ENCODE measurements around the gene ALG14.
"Not testable (repeated sequence)": the region's sequence is repeated elsewhere in the genome, so short reads cannot be mapped to it uniquely, and the experiment has no call there.

ALG14 gene

DNA sequence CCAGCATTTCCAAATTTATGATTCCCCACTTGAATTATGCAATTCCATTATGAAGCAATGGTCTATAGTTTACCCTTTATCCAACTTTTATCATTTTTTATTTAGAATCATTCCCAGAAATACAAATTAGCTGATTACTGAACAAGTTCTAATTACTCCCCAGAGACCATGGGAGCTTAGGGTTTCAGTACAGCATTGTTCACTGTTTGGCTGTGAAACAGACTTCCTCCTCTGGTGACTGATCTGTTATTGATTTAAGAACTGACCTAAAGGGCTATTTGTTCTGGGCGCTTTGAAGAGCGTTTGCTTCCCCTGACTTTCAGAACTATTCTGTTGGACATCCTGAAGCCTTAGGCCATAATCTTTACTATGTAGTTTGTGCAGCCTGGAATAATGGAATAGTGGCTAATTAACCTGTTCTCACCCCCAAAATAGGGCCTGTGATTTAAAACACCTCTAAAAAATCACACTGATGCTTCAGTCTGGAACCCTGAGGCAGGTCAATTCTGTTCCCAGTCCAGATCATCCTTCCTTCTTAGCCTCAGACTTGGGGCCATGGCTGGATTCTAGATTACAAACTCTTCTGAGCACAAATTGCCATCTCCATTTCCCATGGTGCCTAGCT lies 58.7 kb downstream of the ALG14 start:
- DNase-seq (ENCODE audit: low read depth in 3 of 3, low spot score in 1 of 3): no peak

DNA sequence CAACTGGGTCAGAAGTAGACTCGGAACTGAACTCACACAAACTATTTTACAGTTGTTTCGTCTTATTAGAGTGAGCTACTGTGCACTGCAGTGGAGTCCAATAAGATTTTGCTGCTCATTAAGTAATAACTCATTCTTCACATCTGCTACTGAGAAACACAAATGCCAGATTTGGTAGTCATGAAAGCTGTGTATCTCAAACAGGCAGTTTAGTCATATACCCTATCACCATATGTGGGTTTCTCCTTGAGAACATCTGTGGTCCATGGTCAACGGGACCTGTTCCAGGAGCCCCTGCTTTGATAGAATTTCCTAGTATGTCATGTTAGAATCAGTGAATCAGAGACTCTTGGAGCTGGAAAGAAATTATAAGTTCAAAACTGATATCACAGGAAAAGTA lies 60.4 kb downstream of the ALG14 start:
- DNase-seq (ENCODE audit: low read depth in 3 of 3, low spot score in 1 of 3): no peak

DNA sequence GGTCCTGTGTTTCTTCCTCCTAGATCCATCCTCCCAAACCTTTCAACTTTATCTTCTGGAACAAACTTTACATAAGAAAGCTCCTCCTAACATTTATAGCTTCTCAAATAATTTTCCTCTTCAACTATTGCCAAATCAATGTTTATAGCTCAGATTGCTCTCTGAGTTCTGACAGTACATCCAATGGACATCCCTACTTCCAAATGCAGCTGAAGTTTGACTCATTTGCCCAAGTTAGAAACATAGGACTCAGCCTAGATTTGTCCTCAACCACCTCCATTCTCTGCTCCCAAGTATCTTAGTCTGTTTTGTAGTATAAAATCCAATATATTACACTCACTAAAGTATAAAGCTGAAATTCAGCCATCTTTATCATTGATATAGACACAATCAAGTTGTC lies 62.6 kb downstream of the ALG14 start:
- DNase-seq (ENCODE audit: low read depth in 3 of 3, low spot score in 1 of 3): no peak

DNA sequence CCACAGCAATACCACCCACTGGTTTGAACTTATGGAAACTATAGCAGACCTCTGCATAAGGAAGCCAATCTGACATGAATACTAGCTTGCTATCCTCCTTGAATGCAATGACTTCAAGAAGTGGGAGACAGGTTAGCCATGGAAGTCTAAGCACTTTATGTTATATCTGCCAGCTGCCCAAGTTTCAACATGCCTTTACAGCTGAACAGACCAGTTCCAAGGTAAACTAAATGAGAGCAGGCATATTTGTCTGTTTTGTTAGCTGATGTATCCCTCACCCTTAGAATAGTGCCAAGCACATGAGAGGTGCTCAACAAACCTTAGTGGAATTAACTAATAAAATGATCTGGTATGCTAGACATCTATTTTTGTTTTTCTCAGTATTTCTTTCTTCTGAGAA lies 65.1 kb downstream of the ALG14 start:
- DNase-seq (ENCODE audit: low read depth in 3 of 3, low spot score in 1 of 3): no peak

DNA sequence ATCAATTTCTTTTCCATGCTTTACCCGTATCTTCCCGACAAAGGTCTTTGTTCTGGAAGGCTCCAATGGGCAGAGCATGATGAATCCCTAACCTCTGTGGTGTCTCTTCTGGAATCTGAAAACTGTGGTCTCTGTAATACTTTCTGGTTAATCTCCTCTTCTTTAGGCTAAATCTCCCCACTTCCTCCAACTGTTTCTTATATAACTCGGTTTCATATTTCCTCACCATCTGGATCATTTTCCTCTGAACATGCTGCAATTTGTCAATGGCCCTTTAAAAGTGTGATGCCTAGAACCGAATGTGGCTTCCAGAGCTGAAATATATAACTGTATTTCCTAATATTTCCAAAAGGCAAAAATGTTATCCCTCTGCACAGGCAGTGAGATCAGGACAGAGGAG lies 66.1 kb downstream of the ALG14 start:
- no peak for DNase-seq (ENCODE audit: low read depth in 3 of 3, low spot score in 1 of 3)

DNA sequence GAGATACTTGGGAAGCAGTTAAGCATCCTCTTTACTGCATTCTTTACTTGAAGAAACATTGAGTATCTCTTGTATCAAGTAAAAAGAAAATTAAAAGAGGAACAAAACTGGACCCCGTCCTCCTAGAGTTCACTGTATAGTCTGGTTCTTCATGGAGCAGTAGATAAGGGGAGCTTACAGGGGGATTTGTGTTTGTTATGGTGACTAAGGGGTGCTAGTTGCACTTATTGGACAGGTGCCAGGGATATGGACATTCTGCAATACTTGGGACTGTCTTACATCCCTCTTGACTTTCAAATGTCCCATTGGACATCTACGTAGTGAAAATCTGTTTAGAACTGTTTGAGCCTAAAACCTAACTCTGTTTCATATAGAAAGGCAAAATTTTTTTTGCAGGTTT lies 67.2 kb downstream of the ALG14 start:
- no peak for DNase-seq (ENCODE audit: low read depth in 3 of 3, low spot score in 1 of 3)

DNA sequence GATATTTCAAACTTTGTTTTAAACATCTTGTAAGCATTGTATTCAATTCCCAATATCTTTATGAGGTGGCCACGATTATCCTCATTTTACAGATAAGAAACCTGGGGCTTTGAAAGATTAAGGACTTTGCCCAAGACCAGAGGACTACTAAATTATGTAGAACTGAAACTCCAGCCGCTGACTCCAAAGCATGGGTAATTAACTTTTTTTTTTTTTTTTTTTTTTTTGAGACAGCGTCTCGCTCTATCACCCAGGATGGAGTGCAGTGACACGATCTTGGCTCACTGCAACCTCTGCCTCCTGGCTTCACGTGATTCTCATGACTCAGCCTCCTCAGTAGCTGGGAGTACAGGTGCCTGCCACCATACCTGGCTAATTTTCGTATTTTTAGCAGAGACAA lies 68.7 kb downstream of the ALG14 start:
- DNase-seq (ENCODE audit: low read depth in 3 of 3, low spot score in 1 of 3): no peak

DNA sequence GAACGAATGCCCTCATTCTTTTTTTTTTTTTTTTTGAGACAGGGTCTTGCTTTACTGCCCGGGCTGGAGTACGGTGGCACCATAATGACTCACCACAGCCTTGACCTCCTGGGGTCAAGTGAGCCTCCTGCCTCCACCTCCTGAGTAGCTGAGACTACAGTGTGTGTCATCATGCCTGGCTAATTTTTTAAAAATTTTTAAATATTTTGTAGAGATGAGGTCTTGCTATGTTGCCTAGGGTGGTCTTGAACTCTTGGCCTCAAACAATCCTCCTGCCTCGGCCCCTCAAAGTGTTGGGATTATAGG lies 69.4 kb downstream of the ALG14 start:
- DNase-seq (ENCODE audit: low read depth in 3 of 3, low spot score in 1 of 3): no peak

DNA sequence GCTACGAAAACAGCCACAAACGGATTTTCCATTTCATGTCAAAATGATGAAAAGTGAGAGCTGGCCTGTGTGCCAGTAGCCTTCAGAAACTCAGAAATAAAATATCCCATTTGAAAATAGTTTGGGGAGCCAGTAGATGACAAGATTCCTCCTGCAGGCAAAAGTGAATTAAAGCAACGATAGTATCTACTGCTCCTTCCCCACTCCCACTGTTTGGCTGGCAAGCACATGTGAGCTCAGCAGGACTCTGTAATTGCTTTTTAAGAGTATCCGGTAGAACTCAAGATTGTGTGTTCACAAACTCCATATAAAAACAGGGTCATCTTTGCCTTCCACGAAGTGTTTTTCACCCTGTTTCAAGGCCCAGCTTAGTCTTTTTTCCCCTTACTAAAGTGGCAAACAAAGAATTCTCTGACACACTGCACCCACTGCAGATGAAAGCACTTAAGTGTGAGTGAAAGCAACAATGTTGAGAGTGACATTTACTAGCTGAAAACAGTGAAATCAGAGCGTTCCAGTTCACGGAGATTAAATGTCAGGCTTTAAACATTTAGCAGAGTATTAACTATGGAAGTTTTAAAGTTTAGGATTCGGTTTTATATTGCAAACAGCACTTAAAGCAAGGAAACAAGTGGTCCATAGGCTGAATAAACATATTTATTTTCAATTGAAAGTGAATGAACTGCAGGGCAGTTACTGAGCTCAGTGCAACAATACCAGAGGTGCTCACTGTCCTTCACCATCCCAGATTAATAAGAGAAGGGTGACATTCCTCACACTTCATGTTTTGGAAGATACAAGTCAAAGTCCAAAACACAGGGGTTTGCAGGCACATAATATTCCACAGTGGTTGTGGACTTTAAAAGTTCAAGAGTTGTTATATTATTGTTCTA lies 70.0 kb downstream of the ALG14 start:
- no peak for DNase-seq (ENCODE audit: low read depth in 3 of 3, low spot score in 1 of 3)

DNA sequence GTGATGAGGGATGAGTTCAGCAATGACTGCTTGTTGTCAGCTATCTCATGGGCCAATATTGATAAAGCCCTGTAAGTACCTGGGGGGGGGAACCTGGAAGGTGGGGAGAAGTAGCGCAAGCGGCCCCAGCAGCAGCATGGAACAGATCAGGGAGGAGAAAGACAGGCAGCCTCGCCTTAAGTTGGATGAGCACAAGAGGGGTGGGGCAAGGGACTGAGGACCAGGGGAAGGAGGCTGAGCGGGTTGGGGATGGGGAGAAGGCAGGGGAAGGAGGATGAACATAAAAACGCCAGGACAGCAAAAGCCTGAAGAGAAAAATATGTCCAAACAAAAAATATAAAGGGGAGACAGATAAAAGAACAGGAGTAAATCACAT lies 70.6 kb downstream of the ALG14 start:
- no peak for DNase-seq (ENCODE audit: low read depth in 3 of 3, low spot score in 1 of 3)

DNA sequence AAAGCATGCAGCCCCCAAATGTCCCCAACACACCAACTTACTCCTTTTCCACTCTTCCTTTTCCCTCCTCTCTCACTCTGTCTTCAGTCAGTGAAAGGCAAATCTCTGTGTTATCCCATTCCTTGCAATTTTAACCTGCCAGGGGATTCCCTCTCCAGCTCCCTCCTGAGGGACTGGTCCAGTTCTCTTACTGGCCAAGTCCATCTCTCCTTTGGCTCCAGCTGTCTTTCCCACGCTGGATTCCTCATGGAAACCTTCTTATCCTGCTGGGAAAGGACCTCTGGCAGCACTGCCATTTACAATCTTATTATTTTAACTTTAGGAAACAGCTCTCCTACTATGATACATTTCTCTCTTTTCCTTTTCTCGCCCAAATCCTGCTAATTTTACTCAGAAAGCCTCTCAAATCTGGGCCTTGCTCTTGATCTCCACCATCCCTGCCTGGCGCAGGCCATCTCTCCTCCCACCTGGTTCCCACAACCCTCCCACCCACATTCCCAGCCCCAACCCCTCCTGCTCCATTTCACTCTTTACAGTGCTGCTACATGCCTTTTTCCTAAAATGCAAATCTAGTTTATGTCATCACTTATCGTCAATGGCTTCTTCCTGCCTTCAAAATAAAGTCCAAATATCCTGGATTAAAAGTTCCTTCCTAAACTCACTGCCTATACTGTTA lies 73.2 kb downstream of the ALG14 start:
- DNase-seq (ENCODE audit: low read depth in 3 of 3, low spot score in 1 of 3): no peak

DNA sequence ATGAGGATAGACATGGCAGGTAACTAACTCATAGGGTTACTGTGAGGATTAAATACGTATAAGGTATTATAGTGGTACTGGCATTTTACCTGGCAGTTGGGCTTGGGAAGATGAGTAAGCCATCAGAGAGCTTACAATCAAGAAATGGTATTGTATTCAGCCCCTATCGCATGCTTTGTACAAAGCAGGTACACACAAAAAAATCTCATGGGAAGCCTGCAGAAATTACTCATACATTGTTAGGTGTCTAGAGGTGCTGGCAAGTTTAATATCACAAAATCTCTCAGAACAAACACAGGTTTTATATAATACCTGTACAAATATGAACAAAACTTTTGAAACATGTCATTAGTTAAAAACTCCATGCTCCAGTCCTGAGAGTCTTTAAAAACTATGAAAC lies 74.0 kb downstream of the ALG14 start:
- DNase-seq (ENCODE audit: low read depth in 3 of 3, low spot score in 1 of 3): no peak

DNA sequence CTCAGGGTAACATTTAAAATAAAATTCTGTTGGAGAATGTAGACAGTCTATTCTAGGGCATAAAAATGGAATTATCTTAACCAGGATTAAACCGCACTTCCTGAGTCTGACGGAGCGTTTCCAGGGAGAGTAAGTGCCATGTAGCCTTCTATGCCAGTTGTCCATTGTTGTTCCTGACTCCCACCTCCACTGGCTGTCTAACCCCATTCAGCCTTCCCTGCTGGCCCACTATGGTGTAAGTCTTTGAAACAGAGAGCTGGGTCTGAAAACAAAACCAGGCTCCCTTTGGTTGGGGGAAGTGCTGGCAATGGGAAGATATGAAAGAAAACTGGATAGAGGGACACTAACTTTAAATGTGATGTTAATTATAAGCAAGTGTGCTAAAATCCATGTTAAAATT lies 74.6 kb downstream of the ALG14 start:
- DNase-seq (ENCODE audit: low read depth in 3 of 3, low spot score in 1 of 3): no peak

DNA sequence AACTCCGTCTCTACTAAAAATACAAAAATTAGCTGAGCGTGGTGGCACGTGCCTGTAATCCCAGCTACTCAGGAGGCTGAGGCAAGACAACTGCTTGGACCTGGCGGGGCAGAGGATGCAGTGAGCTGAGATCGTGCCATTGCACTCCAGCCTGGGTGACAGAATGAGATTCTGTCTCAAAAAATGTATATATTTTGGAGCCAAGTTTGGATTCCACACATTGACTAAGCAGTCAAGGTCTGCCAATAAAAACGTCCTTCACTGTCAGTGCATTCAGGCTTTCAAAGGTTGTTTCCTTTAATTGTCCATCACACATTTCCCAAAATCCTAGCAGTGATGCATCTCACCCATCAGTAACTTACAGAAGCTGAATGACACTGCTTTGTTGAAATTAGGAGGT lies 77.2 kb downstream of the ALG14 start:
- not testable (repeated sequence) for DNase-seq (ENCODE audit: low read depth in 3 of 3, low spot score in 1 of 3)

DNA sequence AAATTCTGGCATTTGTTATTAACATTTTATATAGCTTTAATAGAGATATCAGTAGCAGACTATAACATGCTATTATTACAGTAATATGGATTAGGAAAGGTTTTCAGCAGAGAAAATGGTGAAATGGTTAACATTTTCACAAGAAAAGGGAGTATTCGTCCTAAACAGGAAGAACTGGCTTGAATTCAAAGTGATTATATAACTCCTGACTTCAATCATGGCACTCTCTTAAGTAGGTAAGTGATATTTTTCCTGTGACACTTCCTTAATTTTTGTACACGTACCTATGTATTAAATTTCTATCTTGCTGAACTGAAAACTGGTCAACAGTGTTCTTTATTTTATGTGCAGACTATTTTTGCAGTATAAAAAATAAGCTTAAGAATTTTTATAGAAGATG lies 77.9 kb downstream of the ALG14 start:
- no peak for DNase-seq (ENCODE audit: low read depth in 3 of 3, low spot score in 1 of 3)

DNA sequence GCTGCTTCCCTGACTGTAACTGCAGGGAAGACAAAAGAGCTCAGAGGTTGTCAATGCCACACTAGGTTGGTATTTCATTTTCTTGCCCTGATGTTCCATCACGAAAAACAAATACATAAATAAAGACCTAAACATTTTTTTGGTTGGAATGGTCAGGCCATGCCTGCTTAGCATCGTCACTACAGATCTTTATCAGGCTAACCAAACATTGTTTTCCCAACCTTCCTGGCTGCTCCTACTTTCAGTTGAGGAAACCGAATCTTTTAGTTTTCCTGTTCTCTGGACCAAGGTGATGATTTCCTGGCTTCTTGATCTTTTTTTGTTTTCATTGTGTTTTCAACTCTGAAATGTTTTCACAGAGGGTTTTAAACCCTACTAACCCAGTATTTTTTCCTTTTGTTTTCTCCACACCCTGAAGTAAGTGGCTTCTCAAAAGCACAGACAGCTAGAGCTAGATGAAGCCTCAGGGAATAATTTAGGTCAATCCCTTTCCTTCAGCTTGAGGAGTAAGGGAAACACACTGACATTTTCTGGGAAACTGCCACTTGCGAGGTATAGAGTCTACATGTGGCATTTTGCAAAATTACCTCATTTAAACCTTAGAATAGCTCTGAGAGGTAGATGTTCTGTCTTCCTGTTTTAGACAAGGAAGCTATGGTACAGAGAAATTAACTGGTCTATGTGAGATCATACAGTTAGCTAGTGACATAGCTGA lies 78.7 kb downstream of the ALG14 start:
- no peak for DNase-seq (ENCODE audit: low read depth in 3 of 3, low spot score in 1 of 3)

DNA sequence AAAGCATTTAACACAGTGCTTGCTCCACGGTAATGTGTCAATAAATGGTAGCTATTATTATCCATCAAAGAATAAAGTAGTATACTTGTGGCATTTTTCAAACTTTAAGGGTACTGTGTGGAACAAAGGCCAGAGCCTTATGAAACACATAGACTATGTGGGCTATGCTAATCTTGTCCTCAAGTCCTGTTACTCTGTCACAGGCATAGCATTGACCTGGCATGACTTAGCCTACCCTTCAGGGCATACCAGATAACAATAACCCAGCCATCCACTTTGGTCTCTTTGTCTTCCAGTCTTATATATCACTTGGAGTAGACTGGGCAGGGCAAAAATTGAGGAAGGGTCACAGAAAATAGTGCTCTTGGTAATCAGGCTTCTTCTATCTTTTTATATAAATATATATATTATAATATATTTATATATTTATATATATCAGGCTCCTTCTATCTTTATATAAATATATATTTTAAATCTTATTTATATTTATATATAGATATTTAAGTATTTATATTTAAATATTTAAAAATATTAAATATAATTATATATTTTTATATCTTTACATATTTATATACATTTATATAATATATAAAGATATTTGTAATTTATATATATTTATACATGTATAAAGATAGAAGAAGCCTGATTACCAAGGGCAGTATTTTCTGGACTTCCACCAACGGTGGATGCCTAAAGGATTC lies 79.7 kb downstream of the ALG14 start:
- DNase-seq (ENCODE audit: low read depth in 3 of 3, low spot score in 1 of 3): no peak

DNA sequence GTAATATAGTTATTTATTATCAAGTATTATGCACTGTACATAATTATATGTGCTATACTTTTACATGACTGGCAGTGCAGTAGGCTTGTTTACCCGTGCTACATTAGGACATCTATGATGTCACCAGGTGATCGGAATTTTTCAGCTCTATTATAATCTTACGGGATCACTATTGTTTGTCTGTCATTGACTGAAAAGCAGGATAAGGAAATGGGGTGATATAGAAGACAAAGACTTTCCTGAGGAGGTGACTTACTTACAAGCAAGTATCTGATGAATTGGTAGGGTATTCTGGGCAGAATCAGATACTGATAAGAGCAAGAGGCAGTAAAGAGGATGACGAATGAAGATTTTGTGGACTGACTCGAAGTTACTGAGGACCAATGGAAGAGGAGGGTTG lies 80.6 kb downstream of the ALG14 start:
- DNase-seq (ENCODE audit: low read depth in 3 of 3, low spot score in 1 of 3): no peak

DNA sequence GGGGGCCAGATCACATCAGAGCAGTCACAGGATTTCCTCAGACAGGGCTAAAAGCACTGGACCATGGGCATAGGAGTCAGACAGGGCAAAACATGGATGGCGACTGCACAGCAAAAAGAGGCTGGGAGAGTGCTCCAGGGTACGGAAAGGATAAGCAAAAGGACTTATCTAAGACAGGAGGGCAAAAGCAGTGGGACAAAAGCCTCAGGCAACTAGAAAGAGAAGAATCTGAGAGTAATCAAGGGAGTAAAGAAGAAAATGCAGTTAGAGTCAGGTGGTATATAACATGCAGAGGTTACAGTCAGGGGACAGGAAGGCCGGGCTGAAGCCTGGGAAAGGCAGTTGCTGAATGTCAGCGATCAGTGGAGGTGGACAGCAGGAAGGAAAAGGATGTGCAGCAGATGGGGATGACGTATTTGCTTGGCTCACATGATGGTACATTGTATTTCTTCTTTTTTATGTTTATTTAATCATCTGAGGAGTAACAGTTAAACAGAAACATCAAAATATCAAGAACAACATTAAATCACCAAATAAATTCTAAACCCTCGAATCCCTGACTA lies 82.8 kb downstream of the ALG14 start:
- no peak for DNase-seq (ENCODE audit: low read depth in 3 of 3, low spot score in 1 of 3)

DNA sequence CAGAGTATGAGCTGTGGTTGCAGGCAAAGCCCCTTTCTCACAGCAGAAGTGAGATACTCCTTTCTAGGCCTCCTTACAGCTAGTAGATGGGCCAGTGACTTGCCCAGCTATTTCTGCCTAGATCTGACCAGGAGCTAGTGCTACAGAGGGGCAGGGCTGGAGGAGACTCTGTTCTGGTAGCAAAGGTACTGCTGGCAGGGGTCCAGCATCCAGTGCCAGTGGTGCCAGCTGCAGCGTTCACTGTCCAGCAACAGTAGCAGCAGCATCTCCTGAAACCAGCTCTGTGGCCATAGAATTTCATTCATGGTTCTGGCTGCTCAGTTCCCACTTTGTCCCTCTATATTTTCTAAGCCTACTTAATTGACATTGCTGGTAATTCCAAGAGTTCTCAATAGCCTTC lies 83.4 kb downstream of the ALG14 start:
- no peak for DNase-seq (ENCODE audit: low read depth in 3 of 3, low spot score in 1 of 3)

DNA sequence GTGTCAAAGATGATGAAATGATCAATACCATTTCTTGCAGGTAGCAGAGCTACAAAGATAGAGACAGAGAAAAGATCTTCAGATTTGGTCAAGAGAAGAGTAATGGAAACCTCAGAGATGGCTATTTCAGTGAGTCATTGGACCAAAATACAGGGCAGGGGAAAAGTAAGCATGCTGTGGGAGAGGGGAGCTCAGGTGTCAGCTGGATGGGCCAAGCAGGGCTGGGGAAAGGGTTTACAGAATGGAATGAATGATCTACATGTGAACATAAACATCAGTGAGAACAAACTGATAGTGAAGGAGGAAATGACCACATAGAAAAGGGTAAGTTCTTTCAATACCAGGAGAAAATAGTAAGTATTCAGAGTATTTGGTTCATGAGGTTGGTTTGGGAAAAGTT lies 84.4 kb downstream of the ALG14 start:
- no peak for DNase-seq (ENCODE audit: low read depth in 3 of 3, low spot score in 1 of 3)
